Measurements from ENCODE around the gene ALOX12.

The ALOX12 gene

GRCh38 chr17:6994118-6994598 is 1.7 kb upstream of the ALOX12 start:
- Histone ChIP-seq H3K4me1 (ENCODE audit: insufficient read depth, low read length, severe bottlenecking) (no peaks in the 10 kb centered on the region), H3K27ac (ENCODE audit: low read depth, low read length, poor library complexity, severe bottlenecking) (no peak overlapping the region), H3K36me3 (ENCODE audit: insufficient read depth, low read length) (peaks cover 6% of the 10 kb centered on the region; the same call in 1 of the 2 replicates), H3F3A (ENCODE audit: insufficient read depth, low read length) (no peaks in the 10 kb centered on the region), H3K4me3 (ENCODE audit: low read depth, low read length, poor library complexity, severe bottlenecking) (no peak overlapping the region), H4K20me1 (ENCODE audit: insufficient read depth, low read length) (no peaks in the 10 kb centered on the region), H3K79me2 (ENCODE audit: insufficient read depth, low read length) (no peaks in the 10 kb centered on the region), H2AFZ (ENCODE audit: low read length) (no peak overlapping the region), H3K9me2 (ENCODE audit: low read depth, low read length) (no peaks in the 10 kb centered on the region), H3K9me3 (ENCODE audit: low read length) (no peaks in the 10 kb centered on the region), H3K9ac (ENCODE audit: low read length) (no peak overlapping the region), H3K4me2 (ENCODE audit: low read length) (no peak overlapping the region), H3K27me3 (ENCODE audit: insufficient read depth, low read length) (no peaks in the 10 kb centered on the region)
- no peak for TF ChIP-seq EZH2 (IDR thresholded peaks at IDR 0.05; ENCODE audit: borderline replicate concordance, low read length)
- TF ChIP-seq, protein P1, sequence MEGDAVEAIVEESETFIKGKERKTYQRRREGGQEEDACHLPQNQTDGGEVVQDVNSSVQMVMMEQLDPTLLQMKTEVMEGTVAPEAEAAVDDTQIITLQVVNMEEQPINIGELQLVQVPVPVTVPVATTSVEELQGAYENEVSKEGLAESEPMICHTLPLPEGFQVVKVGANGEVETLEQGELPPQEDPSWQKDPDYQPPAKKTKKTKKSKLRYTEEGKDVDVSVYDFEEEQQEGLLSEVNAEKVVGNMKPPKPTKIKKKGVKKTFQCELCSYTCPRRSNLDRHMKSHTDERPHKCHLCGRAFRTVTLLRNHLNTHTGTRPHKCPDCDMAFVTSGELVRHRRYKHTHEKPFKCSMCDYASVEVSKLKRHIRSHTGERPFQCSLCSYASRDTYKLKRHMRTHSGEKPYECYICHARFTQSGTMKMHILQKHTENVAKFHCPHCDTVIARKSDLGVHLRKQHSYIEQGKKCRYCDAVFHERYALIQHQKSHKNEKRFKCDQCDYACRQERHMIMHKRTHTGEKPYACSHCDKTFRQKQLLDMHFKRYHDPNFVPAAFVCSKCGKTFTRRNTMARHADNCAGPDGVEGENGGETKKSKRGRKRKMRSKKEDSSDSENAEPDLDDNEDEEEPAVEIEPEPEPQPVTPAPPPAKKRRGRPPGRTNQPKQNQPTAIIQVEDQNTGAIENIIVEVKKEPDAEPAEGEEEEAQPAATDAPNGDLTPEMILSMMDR (IDR thresholded peaks at IDR 0.05; ENCODE audit: low read length): no peak

GRCh38 chr17:6994666-6995256 is 1.1 kb upstream of the ALOX12 start:
- Histone ChIP-seq H4K20me1 (ENCODE audit: insufficient read depth, low read length) (no peaks in the 10 kb centered on the region), H3K36me3 (ENCODE audit: insufficient read depth, low read length) (peaks cover 9% of the 10 kb centered on the region; the same call in 1 of the 2 replicates), H3K79me2 (ENCODE audit: insufficient read depth, low read length) (no peaks in the 10 kb centered on the region), H3K4me3 (ENCODE audit: low read depth, low read length, poor library complexity, severe bottlenecking) (no peak overlapping the region), H2AFZ (ENCODE audit: low read length) (no peak overlapping the region), H3K9me3 (ENCODE audit: low read length) (no peaks in the 10 kb centered on the region), H3K4me1 (ENCODE audit: insufficient read depth, low read length, severe bottlenecking) (no peaks in the 10 kb centered on the region), H3F3A (ENCODE audit: insufficient read depth, low read length) (no peaks in the 10 kb centered on the region), H3K27ac (ENCODE audit: low read depth, low read length, poor library complexity, severe bottlenecking) (no peak overlapping the region), H3K4me2 (ENCODE audit: low read length) (no peak overlapping the region), H3K9ac (ENCODE audit: low read length) (no peak overlapping the region), H3K9me2 (ENCODE audit: low read depth, low read length) (no peaks in the 10 kb centered on the region), H3K27me3 (ENCODE audit: insufficient read depth, low read length) (no peaks in the 10 kb centered on the region)
- TF ChIP-seq EZH2 (IDR thresholded peaks at IDR 0.05; ENCODE audit: borderline replicate concordance, low read length): no peak
- TF ChIP-seq, protein P1 (IDR thresholded peaks at IDR 0.05; ENCODE audit: low read length): no peak

DNA sequence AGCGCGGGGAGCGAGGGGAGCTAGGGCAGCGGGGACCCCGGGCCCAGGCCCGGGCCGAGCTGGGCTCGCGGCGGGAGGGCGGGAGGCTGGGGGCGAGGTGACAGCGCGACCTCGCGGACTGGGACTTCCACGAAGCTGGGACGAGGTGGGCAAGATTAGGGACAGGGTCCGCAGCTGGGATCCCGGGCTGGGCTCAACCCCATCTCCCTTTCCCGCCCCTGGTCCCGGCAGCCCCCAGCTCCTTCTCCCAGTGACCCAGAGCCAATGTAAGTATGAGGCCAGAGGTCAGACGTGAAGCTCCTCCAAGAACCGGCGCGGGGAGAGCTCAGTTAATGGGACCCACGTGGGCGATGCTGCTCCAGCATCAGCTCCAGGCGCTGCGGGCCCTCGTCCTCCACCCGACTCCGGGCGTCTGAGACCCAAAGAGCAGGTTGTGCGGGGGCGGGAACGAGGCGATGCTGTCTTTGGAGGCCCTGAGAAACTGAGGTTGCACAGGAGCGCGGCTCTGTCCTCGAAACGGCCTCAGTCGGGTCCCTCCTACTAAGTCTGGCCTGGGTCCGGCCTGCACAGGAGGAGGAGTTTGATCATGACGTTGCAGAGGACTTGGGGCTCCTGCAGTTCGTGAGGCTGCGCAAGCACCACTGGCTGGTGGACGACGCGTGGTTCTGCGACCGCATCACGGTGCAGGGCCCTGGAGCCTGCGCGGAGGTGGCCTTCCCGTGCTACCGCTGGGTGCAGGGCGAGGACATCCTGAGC is 585 bp downstream of the ALOX12 start:
- no peak for TF ChIP-seq EZH2 (IDR thresholded peaks at IDR 0.05; ENCODE audit: borderline replicate concordance, low read length)
- TF ChIP-seq, protein P1 (IDR thresholded peaks at IDR 0.05; ENCODE audit: low read length): no peak
- H3K27ac ChIP-seq (ENCODE audit: low read depth, low read length, poor library complexity, severe bottlenecking): no peak overlapping the region
- no peaks in the 10 kb centered on the region for H3K9me2 ChIP-seq (ENCODE audit: low read depth, low read length)
- no peak overlapping the region for H3K4me2 ChIP-seq (ENCODE audit: low read length)
- peaks cover 24% of the 10 kb centered on the region; the same call in 1 of the 2 replicates for H3K36me3 ChIP-seq (ENCODE audit: insufficient read depth, low read length)
- no peaks in the 10 kb centered on the region for H3K79me2 ChIP-seq (ENCODE audit: insufficient read depth, low read length)
- H3F3A ChIP-seq (ENCODE audit: insufficient read depth, low read length): no peaks in the 10 kb centered on the region
- H2AFZ ChIP-seq (ENCODE audit: low read length): no peak overlapping the region
- H3K4me3 ChIP-seq (ENCODE audit: low read depth, low read length, poor library complexity, severe bottlenecking): no peak overlapping the region
- no peaks in the 10 kb centered on the region for H3K4me1 ChIP-seq (ENCODE audit: insufficient read depth, low read length, severe bottlenecking)
- H4K20me1 ChIP-seq (ENCODE audit: insufficient read depth, low read length): no peaks in the 10 kb centered on the region
- no peaks in the 10 kb centered on the region for H3K9me3 ChIP-seq (ENCODE audit: low read length)
- H3K9ac ChIP-seq (ENCODE audit: low read length): no peak overlapping the region
- H3K27me3 ChIP-seq (ENCODE audit: insufficient read depth, low read length): no peaks in the 10 kb centered on the region

All from OCI-LY1 (cell line).